OCI-LY7 (cell line): ENCODE results near the gene CEP55.

Source experiments
- CTCF ChIP-seq: fragments of 200-600 bp; sonication (generic); conservative IDR thresholded peaks from 2 replicates; pipeline ENCODE4 v1.5.1; 2014; ENCODE audit warnings: mild to moderate bottlenecking, antibody characterized with exemption, low read length, moderate library complexity, mixed read lengths
- EZH2phosphoT487 ChIP-seq: fragments of 200-600 bp; sonication (generic); IDR thresholded peaks from 2 replicates; pipeline ENCODE4 v1.6.1; 2018; ENCODE audit warnings: low read depth, borderline replicate concordance, mild to moderate bottlenecking, mixed run types, antibody characterized with exemption, low read length, moderate library complexity, mixed read lengths

- TF ChIP-seq CTCF (no peak), EZH2phosphoT487 (no peak)
Measured at GRCh38 chr10:93554316-93554663, 57.9 kb downstream of the CEP55 start.
